Skeletal muscle cell (primary cell): Measurements from ENCODE around the gene A3GALT2.
A peak's percentile ranks its signal among the peaks of the same experiment; 100 is the strongest.

Source experiments
- DNase-seq: peaks from one replicate; pipeline ENCODE4 v3.0.0-alpha.2; 2010; ENCODE audit warnings: low read depth
- H3K4me3 ChIP-seq: 2 replicates; pipeline ENCODE4 v1.5.1; 2011; ENCODE audit warnings: low read depth, mild to moderate bottlenecking, control low read depth, low read length, moderate library complexity

A3GALT2 gene

DNA sequence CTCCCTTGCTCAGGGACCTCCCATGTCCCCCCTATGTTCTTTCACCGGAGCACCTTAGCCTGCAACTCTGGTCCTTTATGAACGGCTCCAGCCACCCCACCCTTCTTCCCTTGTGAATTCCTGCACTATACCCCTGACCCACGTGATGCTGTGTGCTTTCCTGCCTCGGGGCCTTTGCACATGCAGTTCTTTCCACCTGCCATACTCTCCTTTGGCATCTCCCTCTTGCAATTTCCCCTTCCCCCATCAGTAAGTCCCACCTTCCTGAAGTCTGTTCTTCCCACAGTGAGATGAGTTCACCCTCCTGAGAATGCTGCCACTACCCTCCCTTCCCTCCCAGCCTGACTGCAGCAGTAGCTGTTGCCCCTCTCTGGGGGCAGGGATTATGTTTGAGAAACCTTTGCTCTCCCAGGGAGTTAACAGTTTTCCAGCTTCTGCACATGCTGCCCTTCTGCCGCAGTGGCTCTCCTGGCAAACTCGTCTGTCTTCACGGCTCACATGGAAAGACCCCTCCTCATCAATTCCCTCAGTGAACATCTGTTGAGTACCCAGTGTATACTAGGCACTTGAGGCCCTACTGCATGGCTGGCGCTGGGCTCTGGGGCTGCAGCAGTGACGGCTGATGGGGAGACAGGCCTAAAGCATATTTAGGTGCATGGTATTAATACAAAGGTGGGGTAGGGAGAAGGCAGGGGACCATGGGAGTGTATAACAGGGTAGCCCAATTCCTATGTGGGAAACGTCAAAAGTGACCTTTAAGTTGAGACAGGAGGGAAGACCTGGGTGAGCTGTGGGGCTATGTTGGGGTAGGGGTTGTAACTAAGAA is 54.9 kb downstream of the A3GALT2 start:
- no peak overlapping the region for H3K4me3 ChIP-seq
- DNase-seq, result no peak

DNA sequence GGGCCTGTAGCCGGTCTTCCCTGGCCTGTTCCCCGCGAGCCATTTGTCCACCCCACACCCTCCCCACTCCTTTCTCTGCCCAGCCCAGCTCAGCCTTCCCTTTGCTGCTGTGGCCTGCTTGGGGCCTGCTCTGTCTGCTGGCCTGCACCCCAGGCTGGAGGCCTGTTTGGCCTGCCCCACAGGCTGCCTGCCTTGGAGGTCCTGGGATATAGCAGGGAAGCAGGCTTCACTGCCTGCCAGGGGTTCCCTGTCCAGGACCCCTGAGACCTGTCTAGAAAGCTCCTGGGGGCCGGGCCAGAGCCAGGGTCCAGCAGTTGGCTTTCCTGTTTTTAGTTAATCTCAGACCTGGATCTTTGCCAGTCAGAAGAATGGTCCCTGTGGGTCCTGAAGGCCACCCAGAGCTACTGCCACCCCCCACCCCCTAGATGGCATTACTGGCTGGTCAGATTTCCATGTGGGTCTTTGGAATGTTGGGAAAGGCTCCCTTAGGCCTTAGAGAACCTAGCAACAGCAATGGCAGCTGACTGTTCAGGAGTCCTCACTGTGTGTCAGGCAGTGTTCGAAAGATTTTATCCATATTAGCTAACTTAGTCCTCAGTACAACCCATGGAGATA is 56.9 kb downstream of the A3GALT2 start:
- H3K4me3 ChIP-seq, result no peak overlapping the region
- no peak for DNase-seq

DNA sequence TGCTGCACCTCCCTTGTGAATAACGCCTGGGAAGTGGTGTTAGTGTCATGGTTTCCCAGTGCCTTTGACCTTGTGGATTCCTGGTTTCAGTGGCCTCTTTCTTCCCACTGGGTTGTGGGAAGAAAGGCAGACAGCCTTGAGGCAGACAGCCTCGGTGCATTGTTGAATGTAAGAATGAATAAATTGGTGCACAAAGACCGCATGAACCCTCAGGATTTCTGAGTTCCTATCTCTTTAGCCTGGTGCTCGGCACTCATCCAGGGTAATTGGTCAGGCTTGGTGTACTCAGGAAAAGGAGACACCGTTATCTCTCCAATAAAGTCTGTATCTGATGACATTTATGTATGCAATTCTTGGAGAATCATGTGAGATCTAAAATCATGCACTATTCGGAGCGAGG is 59.6 kb downstream of the A3GALT2 start:
- no peak for DNase-seq
- no peak overlapping the region for H3K4me3 ChIP-seq

DNA sequence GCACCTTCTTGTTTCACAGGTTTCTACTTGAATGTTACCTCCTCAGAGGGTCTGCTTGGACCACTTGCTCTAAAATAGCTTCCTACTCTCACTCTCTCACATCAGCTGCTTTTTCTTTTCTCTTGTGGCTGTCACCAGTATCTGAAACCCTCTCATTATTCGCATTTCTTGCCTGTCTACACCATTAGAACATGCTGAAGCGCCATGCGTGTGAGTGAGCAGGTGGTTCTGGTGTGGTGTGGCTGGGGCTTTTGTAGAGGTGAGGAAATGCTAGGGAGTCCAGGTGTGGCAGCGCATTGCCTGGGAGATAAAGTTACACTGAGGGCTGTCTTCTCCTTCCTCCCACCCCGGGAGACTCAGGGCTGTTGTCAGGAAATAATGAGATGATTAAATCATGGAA is 60.5 kb downstream of the A3GALT2 start:
- H3K4me3 ChIP-seq, result no peak overlapping the region
- DNase-seq, result no peak

DNA sequence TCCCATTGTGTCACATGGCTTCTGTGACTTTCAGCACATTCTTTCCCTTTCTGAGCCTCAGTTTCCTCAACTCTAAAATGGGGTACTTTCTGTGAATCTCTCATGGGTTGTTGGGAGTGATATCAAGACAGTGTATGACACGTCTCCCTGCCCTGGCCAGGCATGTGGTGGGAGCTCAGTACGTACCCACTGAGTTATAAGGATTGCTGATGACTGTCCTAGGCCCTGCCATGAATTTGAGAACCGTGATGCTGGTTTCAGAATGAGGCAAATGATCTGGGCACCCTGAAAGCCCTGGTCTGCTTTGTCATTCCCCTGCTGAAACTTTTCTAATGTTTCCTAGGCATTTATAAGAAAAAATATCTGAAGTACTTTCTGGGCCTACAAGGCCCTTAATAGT is 61.0 kb downstream of the A3GALT2 start:
- no peak for DNase-seq
- H3K4me3 ChIP-seq, result no peak overlapping the region

DNA sequence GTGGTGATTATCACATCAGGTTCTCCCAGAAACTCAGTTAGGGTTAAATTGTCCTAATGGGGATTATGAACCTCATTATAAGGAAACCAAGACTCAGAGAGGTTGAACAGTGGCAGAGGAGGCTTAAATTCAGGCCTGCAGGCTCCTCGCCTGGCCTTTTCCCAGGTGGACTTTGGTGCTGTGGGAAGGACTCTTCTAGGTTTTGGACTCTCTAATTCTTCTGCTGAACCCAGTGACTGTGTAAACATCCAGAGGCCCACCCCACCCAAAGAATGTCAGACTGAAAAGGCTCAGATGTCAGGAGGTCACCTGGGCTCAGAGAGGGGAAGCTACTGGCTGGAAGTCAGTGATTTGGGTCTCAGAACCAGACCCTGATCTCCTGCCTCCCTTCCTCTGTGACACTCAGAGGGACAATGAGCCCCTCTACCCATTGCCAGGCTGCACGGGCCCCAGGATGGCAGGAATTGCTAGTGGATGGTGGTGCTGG is 62.1 kb downstream of the A3GALT2 start:
- no peak overlapping the region for H3K4me3 ChIP-seq

DNA sequence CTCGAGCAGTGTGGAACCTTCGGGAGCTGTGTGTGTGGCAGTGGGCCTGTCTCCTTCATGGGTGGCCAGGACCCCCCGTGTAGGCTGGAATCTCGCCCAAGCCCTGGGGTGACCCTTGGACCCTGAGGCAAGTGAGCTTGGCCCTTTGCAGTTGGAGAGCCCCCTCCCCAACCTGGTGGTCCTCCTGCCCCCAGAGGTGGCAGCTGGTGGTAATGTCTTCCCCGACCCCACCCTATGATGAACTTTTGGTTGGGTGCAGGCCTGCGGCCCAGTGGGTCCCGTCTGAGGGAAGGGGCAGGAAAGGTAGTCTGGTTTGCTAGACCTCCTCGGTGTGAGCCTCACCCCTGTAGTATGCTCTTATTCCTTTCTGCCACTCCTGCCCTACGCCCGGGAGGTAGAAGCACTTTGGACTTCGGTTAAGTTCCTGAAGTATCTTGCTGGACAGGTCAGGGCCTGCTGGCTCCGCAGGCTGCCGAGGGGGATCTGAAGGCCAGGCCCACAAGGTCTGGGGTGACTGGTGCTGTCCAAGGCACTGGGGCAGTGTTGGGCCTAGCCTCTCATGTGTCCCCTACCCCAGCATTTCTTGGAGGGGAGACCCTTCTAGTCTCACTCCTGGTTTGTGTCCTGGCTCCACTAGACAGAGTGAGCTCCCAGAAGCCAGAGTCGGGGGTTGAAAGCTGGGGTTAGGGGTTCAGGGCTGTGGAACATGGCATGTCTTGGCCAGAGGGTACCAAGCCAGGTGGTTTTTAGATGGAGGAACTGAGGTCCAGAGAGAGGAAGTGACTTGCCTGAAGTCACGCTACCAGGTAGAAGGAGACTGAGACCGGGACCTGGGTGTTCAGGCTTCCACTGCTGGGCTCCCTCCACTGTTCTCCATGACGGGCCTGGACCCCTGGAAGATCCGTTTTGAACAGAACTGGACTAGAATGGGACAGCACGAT is 62.9 kb downstream of the A3GALT2 start:
- H3K4me3 ChIP-seq, result peak overlapping the region; percentile 72
- no peak for DNase-seq

More for the DNA sequence above, 62.1 kb downstream of the A3GALT2 start:
- DNase-seq, result no peak

DNA sequence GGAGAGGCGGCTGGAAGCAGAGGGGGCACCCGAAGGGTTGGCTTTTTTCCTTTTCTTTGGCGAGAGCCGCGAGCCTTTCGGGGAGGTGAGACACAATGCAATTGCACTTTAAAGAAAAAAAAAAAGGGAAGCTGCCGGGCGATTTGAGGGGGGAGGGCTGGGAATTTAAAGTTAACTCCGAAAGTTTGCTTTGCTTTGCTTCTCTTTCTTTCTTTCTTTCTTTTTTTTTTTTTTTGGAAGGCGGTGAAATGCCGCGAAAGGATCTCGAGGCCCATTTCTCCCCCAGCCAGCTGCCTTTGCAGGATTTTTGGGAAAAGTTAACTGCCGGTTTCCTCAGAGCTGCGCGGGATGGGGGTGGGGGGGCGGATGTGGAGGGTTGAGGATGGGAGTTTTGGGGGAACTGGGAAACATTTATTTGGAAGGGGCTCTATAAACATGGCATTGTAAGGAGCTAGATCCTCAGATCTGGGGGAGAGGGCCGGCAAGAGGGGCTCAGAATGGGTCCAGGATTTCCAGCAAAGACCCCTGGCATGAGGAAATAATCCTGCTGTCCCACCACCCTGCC is 63.6 kb downstream of the A3GALT2 start:
- no peak for DNase-seq
- H3K4me3 ChIP-seq, result peak overlapping the region; percentile 72
